ENCODE data around the gene IGFL1. TPM values are rescaled to one million over a fixed set of nuclear protein-coding genes. Genes with fewer than 3 reads are reported as not detected.
"Not testable (repeated sequence)": the region's sequence is repeated elsewhere in the genome, so short reads cannot be mapped to it uniquely, and the experiment has no call there.

Gene IGFL1
- total RNA-seq, 2 experiments from 2014 or later: not detected

DNA sequence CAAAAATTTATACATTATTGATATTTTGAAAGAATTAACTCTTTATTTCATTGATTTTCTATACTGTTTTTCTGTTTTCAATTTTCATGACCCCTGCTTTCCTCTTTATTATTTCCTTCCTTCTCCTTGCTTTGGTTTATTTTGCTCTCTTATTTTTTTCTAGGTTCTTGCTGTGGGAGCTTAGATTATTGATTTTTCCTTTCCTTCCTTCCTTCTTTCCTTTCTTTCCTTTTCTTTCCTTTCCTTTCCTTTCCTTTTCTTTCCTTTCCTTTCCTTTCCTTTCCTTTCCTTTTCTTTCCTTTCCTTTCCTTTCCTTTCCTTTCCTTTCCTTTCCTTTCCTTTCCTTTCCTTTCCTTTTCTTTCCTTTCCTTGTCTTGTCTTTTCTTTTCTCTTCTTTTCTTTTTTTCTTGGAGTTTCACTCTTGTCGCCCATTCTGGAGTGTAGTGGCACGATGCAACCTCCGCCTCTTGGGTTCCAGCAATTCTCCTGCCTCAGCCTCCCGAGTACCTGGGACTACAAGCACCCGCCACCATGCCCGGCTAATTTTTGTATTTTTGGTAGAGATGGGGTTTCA is 13.6 kb downstream of the IGFL1 start:
- H3K27ac Mint-ChIP-seq; H3K9me3 Mint-ChIP-seq (ENCODE audit: low read depth); ATAC-seq; H3K4me1 Mint-ChIP-seq; H3K4me3 Mint-ChIP-seq; CTCF ChIA-PET; DNase-seq; H3K36me3 Mint-ChIP-seq: not testable (repeated sequence)
- peaks cover 74% of the 10 kb centered on the region for H3K27me3 Mint-ChIP-seq

DNA sequence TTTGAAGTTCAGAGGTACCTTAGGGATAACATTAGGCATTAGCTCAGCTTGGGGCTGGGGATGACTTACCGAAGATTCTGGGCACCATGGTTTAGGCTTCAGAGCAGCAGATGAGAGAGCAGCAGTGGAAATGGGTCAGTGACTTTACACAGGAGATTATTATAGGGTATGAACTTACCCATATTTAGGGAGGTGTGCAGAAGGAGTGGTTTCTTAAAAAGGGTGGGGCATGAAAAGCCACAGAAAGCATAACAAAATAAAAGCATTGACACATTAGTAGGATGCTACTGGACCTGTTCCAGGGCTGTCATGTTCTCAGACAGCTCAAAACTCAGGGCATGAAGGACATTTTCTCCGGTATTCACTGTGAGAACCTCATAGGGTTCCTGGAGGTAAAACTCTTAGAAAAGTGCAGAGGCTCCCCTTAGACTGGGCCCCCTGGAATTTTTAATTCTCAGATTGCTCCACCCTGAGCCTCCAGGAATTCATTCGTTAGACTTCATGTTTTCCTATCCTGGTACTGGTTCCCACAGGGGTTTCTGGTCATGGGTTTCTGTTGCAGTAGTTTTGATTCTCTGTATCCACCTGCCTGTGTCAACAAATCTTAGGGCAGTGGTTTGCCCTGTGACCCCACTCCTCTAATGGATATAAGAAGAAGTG is 20.7 kb downstream of the IGFL1 start:
- no peaks in the 10 kb centered on the region for H3K36me3 Mint-ChIP-seq
- no peak overlapping the region for H3K4me3 Mint-ChIP-seq
- no peak for ATAC-seq

DNA sequence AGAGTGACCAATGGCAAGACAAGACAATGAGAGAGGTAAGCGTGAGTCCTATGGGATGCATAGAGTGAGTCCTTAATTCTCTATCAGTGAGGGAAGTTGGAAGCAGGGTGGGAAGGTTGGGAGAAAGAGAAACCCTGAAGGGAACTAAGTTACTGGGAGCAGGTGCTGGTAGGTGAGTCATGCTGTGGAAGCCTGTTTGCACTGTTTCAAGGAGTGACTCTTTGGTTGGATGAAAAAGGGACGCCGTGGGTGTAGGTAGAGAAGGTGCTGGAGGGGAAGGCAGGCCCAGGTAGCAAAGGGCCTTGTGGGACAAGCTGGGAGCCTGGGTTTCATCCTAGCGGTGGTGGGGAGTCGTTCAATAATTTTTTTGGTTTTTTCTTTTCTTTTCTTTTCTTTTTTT is 21.9 kb downstream of the IGFL1 start:
- CTCF ChIA-PET: interaction anchor here (1.2 kb wide), 1 partner anchor 223 kb away, joined by 3 read pairs; no protein-coding TSS in a partner anchor
- ATAC-seq: no peak
- peaks cover 78% of the 10 kb centered on the region for H3K27me3 Mint-ChIP-seq

More for the DNA sequence above, 20.7 kb downstream of the IGFL1 start:
- Mint-ChIP-seq H3K4me1 (peaks cover 6% of the 10 kb centered on the region), H3K27ac (no peak overlapping the region), H3K27me3 (peaks cover 76% of the 10 kb centered on the region), H3K9me3 (ENCODE audit: low read depth) (peaks cover 2% of the 10 kb centered on the region)
- CTCF ChIA-PET: no interaction called here
- DNase-seq: no peak

DNA sequence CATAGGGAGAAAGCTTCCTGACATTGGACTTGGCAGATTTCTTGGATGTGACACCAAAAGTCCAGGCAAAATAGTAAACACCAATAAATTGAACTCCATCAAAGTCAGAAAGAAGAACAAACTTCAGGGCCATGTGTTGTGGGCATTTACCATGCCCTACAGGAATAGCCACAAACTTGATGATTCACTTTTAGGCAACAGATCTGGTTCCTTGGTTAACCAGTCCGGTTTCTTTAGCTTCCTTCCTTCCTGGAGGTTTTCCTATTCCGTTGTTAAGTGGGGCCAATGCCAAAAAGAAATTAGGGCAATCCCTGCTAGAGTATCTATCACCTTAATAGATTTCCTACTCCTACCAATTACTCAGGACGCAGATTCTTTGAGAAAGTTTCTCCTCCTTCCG is 25.2 kb downstream of the IGFL1 start:
- Mint-ChIP-seq H3K27me3 (peaks cover 74% of the 10 kb centered on the region), H3K9me3 (ENCODE audit: low read depth) (peaks cover 2% of the 10 kb centered on the region), H3K4me1 (peaks cover 6% of the 10 kb centered on the region), H3K4me3 (no peak overlapping the region), H3K36me3 (no peaks in the 10 kb centered on the region), H3K27ac (no peak overlapping the region)
- CTCF ChIA-PET: interaction anchor here (0.8 kb wide), 1 partner anchor 201 kb away, joined by 3 read pairs; no protein-coding TSS in a partner anchor
- ATAC-seq (no peak), DNase-seq (no peak)

More for the DNA sequence above, 21.9 kb downstream of the IGFL1 start:
- Mint-ChIP-seq H3K4me3 (no peak overlapping the region), H3K9me3 (ENCODE audit: low read depth) (peaks cover 2% of the 10 kb centered on the region), H3K36me3 (no peaks in the 10 kb centered on the region), H3K27ac (no peak overlapping the region), H3K4me1 (peaks cover 6% of the 10 kb centered on the region)
- no peak for DNase-seq

DNA sequence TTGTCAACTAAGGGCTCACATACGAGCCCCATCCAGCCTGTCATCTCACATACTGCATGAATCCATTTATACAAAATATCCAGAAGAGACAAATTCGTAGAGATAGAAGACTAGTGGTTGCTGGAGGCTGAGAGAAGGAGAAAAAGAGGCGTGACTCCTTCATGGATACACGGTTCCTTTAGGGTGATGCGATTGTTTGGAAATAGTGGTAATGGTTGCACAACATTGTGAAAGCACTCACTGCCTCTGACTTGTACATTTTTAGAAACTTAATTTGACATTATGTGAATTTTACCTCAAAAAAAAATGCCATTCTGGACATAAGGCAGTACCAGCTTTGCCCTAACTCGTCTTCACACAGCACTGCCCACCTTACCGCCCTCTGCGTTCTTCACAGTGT is 27.3 kb downstream of the IGFL1 start:
- CTCF ChIA-PET: no interaction called here

DNA sequence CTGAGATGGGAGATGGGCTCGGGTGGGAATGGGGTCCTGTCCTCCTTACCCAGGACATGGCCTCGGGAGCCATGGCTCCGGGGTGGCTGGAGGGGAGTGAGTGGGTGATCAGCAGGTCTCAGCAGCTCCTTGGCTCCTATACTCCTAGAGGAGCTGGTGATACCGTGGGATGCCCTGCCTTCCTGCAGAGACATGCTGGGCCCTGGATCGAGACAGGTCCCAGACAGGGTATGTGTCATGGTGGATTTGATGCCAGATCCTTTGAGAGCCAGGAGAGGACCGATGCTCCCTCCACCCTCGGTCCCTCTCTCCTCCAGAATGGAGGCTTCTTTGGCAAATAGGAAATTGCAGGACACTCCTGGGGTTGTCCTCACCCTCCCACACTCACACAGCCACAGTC is 32.0 kb downstream of the IGFL1 start:
- H3K4me3 Mint-ChIP-seq; ATAC-seq; H3K9me3 Mint-ChIP-seq (ENCODE audit: low read depth); H3K36me3 Mint-ChIP-seq; H3K27ac Mint-ChIP-seq; DNase-seq: not testable (repeated sequence)
- H3K4me1 Mint-ChIP-seq: peaks cover 14% of the 10 kb centered on the region
- peaks cover 75% of the 10 kb centered on the region for H3K27me3 Mint-ChIP-seq
- CTCF ChIA-PET: interaction anchor here (1.9 kb wide), 1 partner anchor 233 kb away, joined by 6 read pairs; no protein-coding TSS in a partner anchor

More for the DNA sequence above, 27.3 kb downstream of the IGFL1 start:
- H3K9me3 Mint-ChIP-seq (ENCODE audit: low read depth): peaks cover 2% of the 10 kb centered on the region
- H3K4me3 Mint-ChIP-seq: no peak overlapping the region
- H3K27ac Mint-ChIP-seq: no peak overlapping the region
- peaks cover 6% of the 10 kb centered on the region for H3K4me1 Mint-ChIP-seq
- peaks cover 75% of the 10 kb centered on the region for H3K27me3 Mint-ChIP-seq
- H3K36me3 Mint-ChIP-seq: no peaks in the 10 kb centered on the region
- DNase-seq (no peak), ATAC-seq (no peak)

DNA sequence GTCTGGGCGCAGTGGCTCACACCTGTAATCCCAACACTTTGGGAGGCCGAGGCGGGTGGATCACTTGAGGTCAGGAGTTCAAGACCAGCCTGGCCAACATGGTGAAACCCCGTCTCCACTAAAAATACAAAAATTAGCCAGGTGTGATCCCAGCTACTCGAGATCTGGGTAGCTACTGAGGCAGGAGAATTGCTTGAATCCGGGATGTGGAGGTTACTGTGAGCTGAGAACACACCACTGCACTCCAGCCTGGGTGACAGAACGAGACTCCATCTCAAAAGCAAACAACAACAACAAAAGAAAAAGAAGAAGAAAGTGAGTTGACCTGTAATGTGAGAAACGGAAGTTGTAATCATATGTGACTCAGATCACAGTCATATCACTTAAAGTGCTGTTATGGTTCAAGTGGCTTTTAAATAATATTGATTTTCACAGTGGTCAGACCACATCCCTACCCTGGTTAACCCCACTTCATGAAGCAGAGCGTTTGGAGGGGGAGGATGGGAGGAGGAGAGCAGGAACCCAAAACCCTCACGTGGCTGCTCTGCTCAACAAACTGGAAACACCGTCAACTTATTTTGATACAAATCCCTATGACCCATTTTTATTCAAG is 33.2 kb downstream of the IGFL1 start:
- peak; percentile 88 for DNase-seq
- Mint-ChIP-seq H3K27ac (peak overlapping the region; percentile 84), H3K4me1 (peaks cover 14% of the 10 kb centered on the region), H3K27me3 (peaks cover 75% of the 10 kb centered on the region)
- H3K4me3 Mint-ChIP-seq; H3K36me3 Mint-ChIP-seq; H3K9me3 Mint-ChIP-seq (ENCODE audit: low read depth): not testable (repeated sequence)
- CTCF ChIA-PET: interaction anchor here (1.0 to 1.9 kb wide), 4 partner anchors 18 to 236 kb away, joined by 3 to 6 read pairs (median 4); no protein-coding TSS in a partner anchor
- ATAC-seq: peak; percentile 85

DNA sequence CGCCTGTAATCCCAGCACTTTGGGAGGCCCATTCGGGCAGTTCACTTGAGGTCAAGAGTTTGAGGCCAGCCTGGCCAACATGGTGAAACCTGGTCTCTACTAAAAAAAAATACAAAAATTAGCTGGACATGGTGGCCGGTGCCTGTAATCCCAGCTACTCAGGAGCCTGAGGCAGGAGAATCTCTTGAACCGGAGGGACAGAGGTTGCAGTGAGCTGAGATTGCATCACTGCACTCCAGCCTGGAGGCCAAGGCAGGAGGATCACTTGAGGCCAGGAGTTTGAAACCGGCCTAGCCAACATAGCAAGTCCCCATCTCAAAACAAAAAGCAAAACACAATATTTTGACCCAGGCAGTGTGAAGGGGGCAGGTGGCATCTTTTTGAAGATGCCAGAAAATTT is 35.3 kb downstream of the IGFL1 start:
- not testable (repeated sequence) for H3K36me3 Mint-ChIP-seq; H3K27ac Mint-ChIP-seq; H3K4me3 Mint-ChIP-seq; DNase-seq; ATAC-seq; H3K9me3 Mint-ChIP-seq (ENCODE audit: low read depth)
- CTCF ChIA-PET: interaction anchor here (0.6 to 5.0 kb wide), 25 partner anchors 16 to 448 kb away, joined by 3 to 79 read pairs (median 3); partner anchors contain the start of gene PPP5C
- H3K27me3 Mint-ChIP-seq: peaks cover 79% of the 10 kb centered on the region
- peaks cover 17% of the 10 kb centered on the region for H3K4me1 Mint-ChIP-seq

DNA sequence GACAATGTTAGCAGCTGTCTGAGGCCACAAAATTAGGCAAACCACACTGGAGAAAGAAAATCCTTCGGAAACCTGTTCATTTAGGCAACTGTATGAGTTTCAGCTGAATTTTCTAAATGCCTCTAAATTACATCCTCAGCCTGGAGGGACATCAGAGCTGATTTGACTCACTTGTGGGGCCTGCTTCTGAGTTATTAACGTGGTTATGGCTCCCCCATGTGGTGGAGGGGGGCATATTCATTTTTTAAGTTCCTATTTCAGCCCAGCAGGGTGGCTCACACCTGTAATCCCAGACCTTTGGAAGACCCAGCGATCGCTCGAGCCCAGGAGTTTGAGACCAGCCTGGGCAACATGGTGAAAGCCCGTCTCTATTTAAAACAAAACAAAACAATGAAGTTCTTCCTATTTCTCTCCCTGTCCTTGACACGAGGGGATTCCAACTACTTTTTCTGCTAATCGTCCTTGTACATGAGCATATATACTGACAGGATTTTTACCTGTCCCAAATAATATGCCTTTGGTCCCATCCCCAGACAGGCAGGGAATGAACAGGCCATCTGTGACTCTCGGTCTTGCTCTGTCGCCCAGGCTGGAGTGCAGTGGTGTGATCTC is 35.8 kb downstream of the IGFL1 start:
- ATAC-seq (peak; percentile 76), DNase-seq (peak; percentile 80)
- peaks cover 78% of the 10 kb centered on the region for H3K27me3 Mint-ChIP-seq
- H3K9me3 Mint-ChIP-seq (ENCODE audit: low read depth): no peaks in the 10 kb centered on the region
- H3K4me3 Mint-ChIP-seq: no peak overlapping the region
- H3K27ac Mint-ChIP-seq: no peak overlapping the region
- CTCF ChIA-PET: interaction anchor here (0.6 to 5.0 kb wide), 24 partner anchors 15 to 448 kb away, joined by 3 to 79 read pairs (median 4); partner anchors contain the start of gene PPP5C
- peaks cover 1% of the 10 kb centered on the region for H3K36me3 Mint-ChIP-seq
- H3K4me1 Mint-ChIP-seq: peaks cover 17% of the 10 kb centered on the region

DNA sequence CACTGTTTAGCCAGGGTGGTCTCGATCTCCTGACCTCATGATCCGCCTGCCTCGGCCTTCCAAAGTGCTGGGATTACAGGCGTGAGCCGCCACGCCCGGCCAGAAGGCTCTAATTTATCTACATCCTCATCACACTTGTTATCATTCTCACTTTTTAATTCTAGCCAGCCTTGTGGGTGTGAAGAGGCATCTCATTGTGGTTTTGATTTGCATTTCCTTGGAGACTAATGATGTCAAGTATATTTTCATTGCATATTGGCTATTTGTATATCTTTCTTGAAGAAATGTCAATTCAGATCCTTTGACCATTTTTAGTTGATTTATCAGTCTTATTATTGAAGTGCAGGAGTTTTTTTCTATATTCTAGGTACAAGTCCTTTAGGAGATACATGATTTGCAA is 39.6 kb downstream of the IGFL1 start:
- ATAC-seq (no peak), DNase-seq (no peak)
- H3K4me3 Mint-ChIP-seq: no peak overlapping the region
- no peaks in the 10 kb centered on the region for H3K9me3 Mint-ChIP-seq (ENCODE audit: low read depth)
- CTCF ChIA-PET: interaction anchor here (0.8 to 5.0 kb wide), 2 partner anchors 12 to 242 kb away, joined by 3 to 79 read pairs; no protein-coding TSS in a partner anchor
- peaks cover 3% of the 10 kb centered on the region for H3K4me1 Mint-ChIP-seq
- peaks cover 78% of the 10 kb centered on the region for H3K27me3 Mint-ChIP-seq
- H3K27ac Mint-ChIP-seq: no peak overlapping the region
- no peaks in the 10 kb centered on the region for H3K36me3 Mint-ChIP-seq

DNA sequence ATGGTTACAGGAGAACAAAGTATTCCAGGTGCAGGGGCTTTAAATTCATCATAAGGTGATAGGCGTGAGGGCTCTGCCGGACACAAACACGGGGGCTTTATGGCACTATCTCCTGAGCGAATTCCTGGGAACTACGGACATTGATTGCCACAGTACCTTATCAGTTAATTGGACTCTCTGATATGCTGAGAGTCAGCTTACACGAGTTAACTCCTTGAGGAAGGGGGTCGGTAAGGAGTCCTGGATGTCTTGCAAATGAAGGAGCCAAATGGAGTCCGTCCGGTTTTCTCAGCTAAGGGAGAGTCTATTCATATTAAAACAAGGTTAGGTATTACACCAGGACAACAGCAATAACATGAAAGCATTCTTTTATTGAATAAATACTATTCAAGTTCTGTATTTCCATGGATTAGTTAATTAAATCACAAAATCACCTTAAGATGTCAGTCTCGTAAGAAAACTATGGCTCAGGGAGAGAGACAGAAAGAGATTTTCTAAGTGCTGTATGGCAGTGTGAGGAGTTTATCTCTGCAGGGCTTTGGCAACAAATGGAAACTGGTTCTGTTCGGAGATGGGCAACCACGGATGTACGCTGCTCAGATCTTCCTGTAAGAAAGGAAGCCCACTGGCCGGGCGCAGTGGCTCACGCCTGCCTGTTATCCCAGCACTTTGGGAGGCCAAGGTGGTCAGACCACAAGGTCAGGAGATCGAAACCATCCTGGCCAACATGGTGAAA is 41.1 kb downstream of the IGFL1 start:
- ATAC-seq (no peak), DNase-seq (no peak)
- CTCF ChIA-PET: interaction anchor here (1.1 to 1.4 kb wide), 3 partner anchors 11 to 242 kb away, joined by 3 to 6 read pairs (median 3); no protein-coding TSS in a partner anchor
- H3K9me3 Mint-ChIP-seq (ENCODE audit: low read depth): no peaks in the 10 kb centered on the region
- H3K36me3 Mint-ChIP-seq: no peaks in the 10 kb centered on the region
- peaks cover 63% of the 10 kb centered on the region for H3K27me3 Mint-ChIP-seq
- H3K4me1 Mint-ChIP-seq: peaks cover 3% of the 10 kb centered on the region
- no peak overlapping the region for H3K27ac Mint-ChIP-seq
- no peak overlapping the region for H3K4me3 Mint-ChIP-seq

DNA sequence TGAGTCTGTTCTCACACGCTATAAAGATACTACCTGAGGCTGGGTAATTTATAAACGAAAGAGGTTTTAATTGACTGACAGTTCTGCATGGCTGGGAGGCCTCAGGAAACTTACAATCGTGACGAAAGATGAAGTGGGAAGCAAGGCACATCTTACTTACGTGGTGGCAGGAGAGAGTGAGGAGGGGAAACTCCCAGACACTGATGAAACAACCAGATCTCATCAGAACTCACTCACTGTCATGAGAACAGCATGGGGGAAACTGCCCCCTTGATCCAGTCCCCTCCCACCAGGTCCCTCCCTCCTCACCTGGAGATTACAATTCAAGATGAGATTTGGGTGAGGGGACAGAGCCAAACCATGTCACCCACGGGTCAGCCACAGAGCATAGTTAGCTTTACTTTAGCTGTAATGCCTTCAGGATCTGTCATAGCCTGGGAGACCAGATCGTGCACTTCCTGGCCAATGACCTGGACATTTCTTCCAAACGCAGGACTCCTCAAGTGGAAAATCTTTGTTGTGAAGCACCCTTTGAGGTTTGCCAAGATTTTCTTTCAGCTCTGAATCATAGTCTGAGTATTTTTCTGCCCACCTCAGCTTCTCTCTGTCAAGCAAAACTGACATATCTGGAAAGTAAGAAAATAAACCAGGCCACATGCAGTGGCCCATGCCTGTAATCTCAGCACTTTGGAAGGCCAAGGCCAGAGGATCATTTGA is 42.1 kb downstream of the IGFL1 start:
- Mint-ChIP-seq H3K27me3 (peaks cover 54% of the 10 kb centered on the region), H3K27ac (no peak overlapping the region)

More for the DNA sequence above, 42.1 kb downstream of the IGFL1 start:
- DNase-seq (no peak), ATAC-seq (no peak)
- Mint-ChIP-seq H3K4me1 (peaks cover 3% of the 10 kb centered on the region), H3K36me3 (no peaks in the 10 kb centered on the region), H3K9me3 (ENCODE audit: low read depth) (no peaks in the 10 kb centered on the region), H3K4me3 (no peak overlapping the region)
- CTCF ChIA-PET: interaction anchor here (1.1 to 1.6 kb wide), 3 partner anchors 9 to 258 kb away, joined by 3 to 6 read pairs (median 3); no protein-coding TSS in a partner anchor

All from activated CD8-positive, alpha-beta memory T cell treated with anti-CD3 and anti-CD28 coated beads, Interleukin-2, amount 10 ng/mL, durations not matched to agents 7 days and 5 days (primary cell).